Hematopoietic multipotent progenitor cell treated with erythropoietin and hydrocortisone succinate and interleukin-3 and kit ligand, for 17 days (in vitro differentiated cells): ENCODE results near the gene TGFBI.

Experiments used
- DNase-seq: peaks from one replicate; pipeline ENCODE4 v3.0.0-alpha.2; 2015; ENCODE audit warnings: low spot score

TGFBI gene

DNA sequence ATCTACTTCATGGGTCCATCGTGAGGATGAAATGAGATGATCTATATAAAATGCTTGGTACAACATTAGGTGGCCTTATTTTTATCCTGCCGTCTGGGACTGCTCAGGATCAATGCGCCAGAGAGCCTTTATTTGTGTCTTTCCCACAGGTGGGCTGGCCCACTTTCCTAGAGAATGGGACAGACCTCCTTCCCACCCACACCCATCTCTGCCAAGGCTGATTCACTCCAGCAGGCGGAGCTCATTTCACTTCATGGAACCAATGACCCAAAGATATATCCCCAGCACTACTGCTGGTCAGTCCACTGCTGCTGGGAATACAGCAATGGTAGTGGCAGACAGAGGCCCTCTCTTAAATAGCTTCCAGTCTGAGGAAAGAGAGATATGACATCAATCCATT is 35.7 kb downstream of the TGFBI start:
- no peak for DNase-seq

DNA sequence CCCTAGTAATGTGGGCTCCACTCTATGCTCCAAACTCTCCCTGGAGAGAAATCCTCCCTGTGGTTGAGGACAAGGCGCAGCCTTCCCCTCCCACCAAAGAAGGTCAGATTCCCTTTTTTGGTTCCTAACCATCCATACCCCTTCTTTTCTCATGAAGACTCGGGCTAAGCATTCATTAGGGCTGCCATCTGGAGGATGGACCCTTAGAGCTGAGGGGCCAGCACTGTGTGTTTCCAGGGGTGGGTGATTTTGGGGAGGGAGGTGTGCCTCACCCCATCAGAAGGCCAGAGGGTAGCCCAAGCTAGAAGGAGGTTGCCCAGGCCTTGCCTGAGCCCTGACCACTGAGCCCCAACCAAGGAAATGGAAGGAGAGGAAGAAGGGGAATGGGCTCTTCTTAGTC is 36.8 kb downstream of the TGFBI start:
- no peak for DNase-seq

DNA sequence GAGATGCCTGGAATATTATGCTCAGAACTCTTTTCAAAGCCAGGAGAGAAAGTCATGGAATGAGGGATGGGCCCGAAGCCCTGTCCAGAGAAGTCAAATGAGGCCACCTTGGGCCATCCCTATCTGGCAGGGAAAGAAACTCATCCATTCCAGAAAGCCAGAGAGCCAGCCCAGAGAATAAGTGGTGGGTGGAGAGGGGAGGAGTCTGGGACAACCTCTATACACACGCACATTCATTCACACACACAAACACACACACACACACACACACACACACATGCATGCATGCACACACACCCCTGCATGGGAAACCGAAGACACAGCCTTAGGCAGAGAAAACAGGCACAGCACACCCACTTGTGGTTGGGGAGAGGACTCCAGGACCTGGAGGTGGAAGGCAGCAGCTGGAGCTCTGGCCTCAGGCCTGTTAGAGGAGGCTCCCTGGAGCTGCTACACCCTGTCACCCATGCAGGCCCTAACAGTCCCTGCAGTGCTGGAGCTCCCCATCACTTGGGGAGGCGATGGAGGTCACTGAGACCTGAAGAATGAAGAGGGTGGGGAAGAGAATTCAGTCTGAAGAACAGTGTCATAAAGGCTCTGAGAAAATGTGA is 38.0 kb downstream of the TGFBI start:
- DNase-seq: no peak

DNA sequence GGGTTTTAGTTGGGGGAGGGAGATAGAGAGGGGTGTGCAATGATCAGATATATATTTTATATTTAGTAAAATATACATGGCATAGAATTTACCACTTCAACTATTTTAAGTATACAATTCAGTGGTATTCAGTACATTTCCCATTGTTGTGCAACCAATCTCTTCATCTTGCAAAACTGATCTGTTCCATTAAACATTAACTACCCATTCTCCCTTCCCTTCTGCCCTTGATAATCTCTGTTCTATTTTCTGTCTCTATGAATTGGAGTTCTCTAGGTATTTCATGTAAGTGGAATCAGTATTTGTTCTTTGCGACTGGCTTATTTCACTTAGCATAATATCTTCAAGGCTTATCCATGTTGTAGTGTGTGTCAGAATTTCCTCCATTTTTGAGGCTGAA is 38.6 kb downstream of the TGFBI start:
- no peak for DNase-seq

DNA sequence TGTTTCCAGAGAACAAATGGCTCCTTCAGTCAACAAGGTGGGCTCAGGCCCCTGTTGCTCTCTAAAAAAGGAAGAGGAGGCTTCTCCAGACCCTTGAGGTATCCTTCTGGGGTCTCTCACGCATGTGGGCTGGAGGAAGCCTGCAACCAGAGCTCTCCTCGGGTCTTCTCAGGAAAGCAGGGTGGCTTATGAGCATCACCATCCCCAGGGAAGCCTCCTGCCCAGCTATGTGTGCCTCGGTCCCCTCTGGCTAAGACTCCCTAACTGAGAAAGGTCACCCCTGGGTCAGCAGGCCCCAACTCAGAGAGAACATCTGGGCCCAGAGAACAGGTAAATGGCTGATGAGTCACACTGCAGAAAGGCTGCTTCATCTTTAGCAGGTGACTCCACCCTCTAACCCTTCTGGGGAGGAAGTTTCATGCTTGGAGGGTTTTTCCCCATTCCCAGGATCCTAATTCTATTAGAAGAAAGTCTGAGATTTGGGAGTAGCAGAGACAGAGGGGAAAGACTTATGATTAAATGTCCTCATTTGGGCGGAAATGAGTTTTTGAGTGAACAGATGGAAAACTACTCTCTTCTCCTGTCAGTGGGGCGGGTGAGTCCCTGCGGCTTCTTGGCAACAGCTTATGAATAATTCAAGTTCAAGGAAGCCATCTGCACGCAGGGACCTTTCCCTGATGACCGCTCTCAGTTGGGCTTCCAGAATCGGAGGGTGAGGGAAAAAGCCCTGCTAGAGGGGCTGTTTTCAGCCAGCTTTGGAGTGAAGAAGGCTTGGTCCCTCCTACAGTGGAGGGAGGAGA is 41.9 kb downstream of the TGFBI start:
- DNase-seq: no peak

DNA sequence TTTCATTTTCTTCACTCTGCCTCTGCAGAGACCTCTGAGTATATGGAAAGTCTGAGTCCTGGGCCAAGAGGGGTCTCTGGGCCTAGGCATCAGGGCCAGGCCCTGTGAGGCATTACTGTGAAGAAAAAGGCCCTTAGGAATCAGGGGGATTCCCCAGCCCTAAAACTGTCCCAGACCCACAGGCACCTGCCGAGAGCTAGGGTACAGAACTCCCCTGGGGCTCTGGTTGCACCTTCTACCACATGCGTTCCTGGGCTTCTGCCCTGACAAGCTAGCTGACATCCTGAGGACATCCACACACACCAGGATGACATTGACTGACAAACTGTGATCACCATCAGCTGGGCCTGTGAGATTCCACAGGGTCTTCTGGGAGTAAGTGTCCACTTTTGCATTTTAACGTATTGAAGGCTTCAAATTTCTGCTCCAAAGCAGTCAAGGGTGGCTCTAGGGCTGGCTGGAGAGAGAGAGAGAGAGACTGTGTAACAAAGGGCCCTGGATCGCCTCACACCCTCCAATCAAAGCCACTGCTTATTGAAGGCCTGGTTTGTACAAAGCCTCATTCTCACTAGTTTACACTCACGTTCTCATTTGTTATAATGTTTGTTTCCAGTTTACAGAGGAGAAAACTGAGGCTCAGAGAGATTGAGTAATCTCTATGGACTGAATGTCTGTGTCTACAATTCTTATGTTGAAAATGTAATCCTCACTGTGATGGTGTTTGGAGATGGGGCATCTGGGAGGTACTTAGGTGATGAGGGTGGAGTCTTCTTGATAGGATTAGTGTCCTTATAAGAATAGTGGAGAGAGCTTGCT is 45.1 kb downstream of the TGFBI start:
- no peak for DNase-seq

DNA sequence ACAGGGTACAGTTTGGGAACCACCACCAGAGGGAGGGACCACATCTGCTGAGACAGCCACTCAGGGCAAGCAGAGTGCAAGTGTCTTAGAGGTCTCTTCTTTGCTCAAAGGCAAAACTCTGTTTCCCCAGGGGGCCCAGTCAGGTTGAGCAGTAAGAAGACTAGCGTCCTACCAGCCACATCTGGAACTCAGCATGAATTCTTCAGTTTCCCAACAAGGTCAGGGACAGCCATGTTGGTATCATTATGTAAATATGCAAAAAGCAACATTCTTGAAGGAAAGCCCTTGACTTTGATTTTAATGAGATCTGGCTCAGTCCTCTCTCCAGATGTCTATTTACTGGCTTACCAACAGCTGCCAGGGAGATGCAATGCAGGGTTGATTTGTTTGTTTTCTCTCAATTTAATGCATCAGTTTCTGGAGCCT is 46.7 kb downstream of the TGFBI start:
- DNase-seq: no peak

DNA sequence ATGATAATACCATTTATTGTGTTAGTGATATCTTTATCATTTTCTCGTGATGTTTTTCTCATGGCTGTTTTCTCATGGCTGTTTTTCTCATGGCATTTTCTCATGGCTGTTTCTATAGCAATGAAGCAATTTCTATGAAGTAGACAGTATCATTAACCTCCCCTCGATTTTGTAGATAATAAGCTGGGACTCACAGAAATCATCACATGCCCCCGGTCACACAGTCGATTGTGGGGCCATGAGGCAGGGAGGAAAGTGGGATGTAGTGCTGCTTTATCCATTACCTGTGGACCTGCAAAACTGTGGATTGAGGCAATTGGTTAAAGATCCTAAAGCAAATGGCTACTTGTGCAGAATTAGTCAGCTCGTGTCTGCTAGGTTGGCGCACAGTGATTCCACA is 47.3 kb downstream of the TGFBI start:
- DNase-seq: no peak

DNA sequence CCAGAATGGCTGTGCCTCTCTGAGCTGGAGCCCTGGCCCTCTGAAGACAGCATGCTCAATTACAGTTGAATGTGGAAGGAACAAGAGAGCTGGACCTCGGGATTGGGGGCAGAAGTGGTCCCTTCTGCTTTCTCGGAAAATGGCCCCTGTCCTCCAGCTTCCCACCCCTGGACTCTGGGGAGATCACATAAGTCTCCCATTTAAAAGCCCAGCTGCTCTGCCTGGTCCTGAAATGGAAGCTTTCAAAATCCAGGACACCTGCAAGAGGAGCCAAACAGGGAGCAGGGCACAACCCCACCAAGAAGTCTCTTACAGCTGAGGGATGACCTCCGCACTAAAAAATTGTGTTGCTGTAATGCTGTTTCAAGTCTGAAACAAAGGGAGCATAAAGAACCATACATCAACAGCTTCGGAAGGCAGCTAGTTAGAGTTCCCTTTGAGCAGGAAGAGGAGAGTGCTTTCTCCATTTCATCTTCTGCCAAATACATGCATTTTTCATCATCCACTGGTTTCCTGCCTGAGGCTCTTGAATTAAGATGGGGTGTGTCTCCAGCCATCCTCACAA is 48.2 kb downstream of the TGFBI start:
- no peak for DNase-seq

DNA sequence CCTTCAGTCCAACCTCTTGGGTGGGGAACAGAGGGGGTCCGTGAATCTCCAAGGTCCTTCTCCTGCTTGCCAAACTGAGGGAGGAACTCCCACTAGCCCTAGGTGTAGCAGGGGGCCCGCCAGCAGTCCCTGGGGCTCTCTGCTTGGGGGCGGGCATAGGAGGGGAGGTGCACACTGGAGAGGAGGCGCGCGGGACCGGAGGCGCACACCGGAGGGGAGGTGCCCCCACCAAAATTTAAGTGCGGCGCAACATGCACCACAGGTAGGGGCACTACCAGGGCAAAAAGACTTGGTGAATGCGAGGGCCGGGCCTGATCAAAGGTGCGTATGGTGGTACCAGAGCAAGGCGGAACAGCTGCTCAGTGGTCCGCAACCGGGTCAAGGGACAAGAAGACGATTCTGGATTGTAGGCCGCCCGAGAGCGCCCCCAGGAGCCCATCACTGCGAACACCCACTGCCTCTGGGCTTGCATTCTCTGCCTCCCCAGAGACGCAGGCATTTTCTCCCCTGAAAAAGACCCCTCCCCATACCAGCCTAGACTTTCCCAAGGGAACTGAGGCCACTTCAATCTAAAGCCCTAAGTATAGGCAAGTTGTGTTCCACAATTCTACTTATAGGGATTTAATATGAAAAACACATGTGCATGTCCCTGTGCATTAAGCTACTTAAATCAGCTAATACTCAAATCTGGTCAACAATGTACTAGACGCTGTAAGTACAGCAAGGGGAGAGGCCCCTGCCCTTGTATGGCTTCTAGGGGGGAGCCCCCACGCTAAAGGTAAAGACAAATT is 50.6 kb downstream of the TGFBI start:
- DNase-seq: no peak

DNA sequence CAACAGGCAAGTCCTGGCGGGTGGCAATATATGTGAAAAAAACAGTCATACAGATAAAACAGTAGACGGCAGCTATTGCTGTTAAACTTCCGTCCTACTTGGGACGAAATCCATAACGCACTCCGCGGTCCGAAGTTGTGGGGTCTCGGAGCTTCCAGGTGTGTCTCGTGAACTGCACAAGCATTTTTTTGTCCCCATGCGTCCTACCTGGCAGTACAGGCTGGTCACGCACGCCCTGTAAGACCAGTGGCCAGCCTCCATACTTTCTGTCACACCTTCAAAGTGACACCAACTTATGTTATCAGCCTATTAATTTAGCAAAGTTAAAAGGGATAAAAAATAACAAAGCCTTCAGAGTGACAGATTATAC is 51.3 kb downstream of the TGFBI start:
- no peak for DNase-seq

DNA sequence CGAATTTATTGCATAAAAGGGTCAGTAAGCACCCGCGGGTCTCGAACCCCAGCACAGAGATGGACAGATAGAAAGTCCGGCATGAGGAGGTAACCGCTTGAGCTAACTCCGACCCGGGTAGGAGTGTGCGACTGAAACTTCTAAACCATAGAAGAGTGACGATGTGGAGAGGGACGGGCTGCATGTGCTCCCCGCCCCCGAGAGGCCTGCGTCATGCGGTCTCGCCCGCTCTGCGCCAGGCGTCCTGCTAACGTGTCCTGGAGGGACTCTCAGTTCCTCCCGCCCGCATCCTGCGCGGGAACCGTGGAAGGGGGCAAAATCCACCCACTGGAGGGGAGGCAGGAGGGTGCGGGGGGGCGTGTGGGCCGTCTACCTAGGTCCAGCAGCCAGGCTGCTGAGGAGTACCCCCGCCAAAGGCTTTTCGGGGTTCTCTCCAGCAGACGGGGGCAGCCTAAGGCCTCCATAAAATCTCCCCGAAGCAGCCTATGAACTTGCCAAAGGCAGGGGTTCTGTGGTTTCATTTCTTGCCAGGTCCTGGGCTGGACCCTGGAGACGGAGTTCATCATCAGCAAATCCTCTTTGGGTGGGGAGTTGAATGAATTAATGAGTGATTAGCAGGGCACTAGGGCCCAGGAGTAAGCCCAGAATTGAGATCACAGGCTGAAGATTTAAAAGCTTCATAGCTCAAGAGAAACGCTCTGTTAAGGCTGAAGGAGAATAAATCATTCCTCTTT is 51.9 kb downstream of the TGFBI start:
- DNase-seq: peak; percentile 19

DNA sequence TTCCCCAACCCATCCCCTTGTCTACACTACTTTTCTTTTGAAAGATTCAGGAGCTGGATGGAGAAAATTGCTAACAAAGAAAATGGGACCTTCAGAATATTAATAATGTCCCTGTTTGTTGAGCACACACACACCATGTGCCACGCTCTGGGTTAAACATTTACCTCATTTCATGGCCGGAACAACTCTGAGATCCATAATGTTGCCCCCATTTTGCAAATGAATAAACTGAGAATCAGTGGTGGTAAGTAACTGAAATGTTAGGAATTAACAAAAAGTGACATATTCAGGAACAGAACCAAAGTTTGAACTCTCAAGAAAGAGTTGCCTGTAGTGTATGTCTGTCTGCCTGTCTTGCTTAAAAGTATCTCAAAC is 52.4 kb downstream of the TGFBI start:
- no peak for DNase-seq

DNA sequence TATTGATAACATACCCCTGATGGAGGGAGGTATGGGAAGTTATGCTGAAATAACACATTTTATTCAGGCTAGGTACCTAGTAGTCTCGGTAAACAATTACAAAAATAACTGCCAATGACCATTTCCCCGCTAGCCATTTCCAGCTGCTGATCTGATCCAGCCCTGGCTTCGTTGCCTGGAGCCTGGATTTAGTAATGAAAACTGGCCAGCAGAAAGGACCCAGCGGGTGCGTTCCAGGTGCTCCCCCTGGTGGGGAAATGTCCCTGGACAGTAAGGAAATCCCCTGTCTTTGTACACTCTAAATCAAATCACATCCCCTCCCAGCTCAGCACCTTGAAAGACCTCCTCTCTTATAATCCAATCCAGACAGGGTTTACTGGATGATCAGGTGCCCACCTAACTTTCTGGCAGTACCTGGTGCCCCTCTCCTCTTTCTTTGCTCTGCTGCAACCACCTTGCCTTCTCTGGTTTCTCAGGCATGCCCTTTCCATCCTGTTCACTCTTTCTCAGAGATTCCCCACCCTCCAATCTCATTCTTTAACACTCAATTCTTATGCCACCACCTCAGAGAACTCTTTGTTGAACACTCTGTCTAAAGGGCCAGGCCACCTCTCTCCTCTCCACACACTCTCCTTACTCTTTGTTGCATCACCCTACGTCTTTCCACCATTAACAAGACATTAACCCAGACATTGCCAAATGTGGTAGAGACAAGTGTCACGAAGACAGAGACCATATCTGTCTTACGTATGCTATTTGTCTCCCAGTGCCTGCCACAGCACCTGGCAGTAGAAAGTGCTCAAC is 53.8 kb downstream of the TGFBI start:
- DNase-seq: peak; percentile 21

DNA sequence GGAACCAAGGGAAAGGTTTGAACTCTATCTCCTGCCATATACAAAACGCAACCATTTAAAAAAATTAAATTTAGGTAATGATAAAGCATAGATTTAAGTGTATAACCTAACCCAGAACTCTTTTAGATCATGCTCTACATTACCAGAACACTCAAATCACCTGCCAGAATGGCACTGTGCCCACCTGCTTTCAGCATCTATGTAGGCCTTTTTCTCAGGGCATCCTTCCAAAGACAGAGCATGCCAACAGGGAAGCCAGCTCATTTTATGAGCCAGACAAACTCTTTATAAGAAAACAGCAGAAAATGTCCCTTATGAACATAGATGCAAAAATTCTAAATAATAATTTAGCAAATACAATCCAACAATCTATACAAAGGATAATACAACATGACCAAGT is 55.9 kb downstream of the TGFBI start:
- no peak for DNase-seq

DNA sequence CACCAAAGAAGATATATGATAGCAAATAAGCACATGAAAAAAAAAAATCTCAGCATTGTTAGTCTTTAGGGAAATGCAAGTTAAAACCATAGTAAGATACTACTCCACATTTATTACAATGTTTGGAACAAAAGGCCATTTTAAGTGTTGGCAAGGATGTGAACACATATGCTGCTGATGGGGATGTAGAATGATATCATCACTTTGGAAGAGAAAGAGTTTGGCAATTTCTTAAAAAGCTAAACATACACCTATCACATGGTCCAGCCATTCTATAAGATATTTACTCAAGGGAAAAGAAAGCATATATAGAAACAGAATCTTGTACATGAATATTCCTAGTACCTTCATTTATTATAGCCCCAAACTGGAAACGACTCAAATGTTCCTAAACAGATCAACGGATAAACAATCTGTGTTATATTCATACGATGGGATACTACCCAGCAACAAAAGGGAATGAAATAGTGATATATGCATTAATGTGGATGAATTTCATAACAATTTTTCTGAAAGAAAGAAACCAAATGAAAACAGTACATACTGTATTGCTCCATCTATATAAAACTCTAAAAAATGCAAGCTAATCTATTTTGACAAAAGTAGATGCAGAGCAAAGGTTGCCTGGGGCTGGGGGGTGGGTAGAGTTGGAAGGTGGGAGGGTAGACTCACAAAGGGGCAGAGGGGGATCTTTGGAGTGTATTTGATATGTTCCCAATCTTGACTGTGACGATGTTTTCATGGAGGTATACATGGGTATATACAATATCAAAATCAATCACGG is 58.2 kb downstream of the TGFBI start:
- DNase-seq: no peak

DNA sequence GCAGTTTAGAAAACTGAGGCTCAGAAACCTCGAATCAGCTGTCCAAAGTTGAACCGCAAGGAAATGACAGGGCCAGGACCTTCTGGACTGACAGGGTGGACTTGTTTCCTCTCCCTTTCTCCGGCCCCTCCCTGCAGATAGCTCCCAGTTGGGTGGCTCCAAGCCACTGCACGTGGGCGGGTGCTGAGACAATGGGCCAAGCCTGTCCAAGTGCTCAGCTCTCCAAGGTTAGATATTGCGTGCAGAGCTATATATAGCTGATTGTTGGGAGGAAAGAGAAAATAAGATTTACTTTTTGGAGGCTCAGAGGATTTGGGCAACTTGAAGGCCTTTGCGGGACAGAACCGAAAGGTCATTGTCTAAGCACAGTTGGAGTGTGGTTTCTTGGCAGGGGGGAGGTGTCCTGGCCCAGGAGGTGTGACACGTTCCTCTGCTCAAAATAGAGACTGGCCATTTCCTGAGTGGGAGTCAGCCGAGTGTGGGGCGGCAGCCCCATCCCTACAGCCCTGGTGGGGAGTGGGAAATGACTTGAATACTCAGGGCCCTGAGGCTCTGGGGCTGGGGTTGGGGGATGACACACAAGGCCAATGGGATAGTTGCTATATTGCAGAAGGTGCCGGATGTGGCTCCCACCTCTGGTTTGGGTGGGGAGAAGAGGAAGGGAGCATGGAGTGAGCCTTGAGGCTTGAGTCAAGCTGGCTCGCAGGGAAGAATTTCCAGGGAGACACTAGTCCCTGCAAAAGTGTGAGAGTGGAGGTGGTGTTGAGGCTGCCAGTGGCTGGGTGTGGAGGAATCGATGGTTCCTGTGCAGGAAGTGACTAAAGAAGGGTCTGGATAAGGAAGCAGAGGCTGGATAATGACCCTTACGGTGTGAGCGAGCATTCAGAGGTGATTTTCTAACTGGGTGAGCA is 59.4 kb downstream of the TGFBI start:
- DNase-seq: no peak

DNA sequence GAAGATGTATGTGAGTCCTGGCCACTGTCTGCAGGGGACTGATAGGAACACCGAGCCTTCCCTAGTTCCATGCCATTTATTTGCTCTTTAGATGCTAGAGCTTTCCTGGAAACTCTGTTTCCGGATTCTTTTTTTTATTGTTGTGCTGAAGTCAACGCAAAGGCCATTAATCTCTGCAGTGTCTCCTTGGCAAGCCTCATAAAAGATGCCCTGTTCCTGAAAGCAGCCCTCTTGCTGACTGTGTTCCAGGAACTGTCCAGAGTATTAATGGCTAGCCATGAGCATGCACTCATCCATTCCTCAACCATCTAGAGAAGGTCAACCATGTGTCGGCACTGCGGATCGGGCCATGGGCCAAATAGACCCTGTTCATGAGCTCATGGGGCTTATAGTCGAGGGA is 61.0 kb downstream of the TGFBI start:
- no peak for DNase-seq

DNA sequence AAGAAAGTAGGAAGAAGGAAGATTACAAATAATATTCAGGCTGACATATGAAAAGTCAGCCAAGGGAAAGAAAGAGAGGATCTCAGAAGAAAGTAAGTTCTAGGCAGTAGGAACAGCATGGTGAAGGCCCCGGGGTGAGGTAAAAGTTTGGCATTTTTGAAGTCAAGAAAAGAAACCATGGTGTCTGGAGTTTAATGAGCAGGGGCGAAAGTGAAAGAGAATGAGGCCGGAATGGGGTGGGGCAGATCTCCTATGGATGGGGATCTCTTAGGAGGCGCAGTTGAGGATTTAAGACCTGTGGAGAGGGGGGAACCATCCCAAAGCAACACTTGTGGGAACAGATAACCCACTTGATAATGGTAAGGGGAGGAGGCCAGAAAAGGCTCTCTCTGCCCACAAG is 61.5 kb downstream of the TGFBI start:
- no peak for DNase-seq
